Ishikawa (cell line): ENCODE data around the gene EDN3.

Experiments
- CREB1 ChIP-seq: IDR thresholded peaks from 2 replicates; pipeline ENCODE4 v1.6.1; 2012; ENCODE audit warnings: low read depth
- EP300 ChIP-seq: IDR thresholded peaks from 2 replicates; pipeline ENCODE4 v1.6.1; 2012; ENCODE audit warnings: borderline replicate concordance
- FOXM1 ChIP-seq: IDR thresholded peaks from 2 replicates; pipeline ENCODE4 v1.6.1; 2012; ENCODE audit warnings: low read depth, borderline replicate concordance
- RAD21 ChIP-seq: IDR thresholded peaks from 2 replicates; pipeline ENCODE4 v1.6.1; 2012; ENCODE audit warnings: low read depth
- REST ChIP-seq: IDR thresholded peaks from 2 replicates; pipeline ENCODE4 v1.6.1; 2012; ENCODE audit warnings: low read depth, mild to moderate bottlenecking
- YY1 ChIP-seq: IDR thresholded peaks from 2 replicates; pipeline ENCODE4 v1.6.1; 2012; ENCODE audit warnings: low read depth

GRCh38 chr20:59364611-59365010 is 64.2 kb downstream of the EDN3 start:
- TF ChIP-seq CREB1 (no peak), REST (no peak), EP300 (no peak), YY1 (no peak), FOXM1 (no peak), RAD21 (no peak)
